HG02678 (cell line): Measurements from ENCODE around the gene ALG1.
"Not testable (repeated sequence)": the region's sequence is repeated elsewhere in the genome, so short reads cannot be mapped to it uniquely, and the experiment has no call there.

ENCODE experiments used
- ATAC-seq: cut with Tn5 transposase; IDR thresholded peaks from one replicate; pipeline ENCODE4 v1.9.1; 2021; ENCODE audit warnings: mild to moderate bottlenecking, moderate library complexity; ENCODE audit not compliant: unreplicated experiment

Gene ALG1

GRCh38 chr16:5072334-5073278, 963 bp downstream of the ALG1 start:
- no peak for ATAC-seq

DNA sequence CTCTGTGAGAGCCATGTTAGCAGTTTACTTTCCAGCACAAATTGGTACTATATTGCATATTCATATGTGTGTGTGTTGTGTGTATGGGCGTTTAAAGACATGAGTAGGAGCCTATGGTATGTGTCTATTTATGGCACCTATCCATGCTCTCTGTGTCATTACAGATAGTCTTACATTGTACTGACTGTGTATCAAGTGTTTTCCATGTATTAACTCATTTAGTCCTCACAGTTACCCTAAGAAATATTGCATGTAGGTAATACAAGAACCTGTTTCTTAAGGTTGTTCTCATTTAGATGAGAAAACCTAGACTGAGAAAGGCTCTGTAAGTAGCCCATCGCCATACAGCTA, 1.6 kb downstream of the ALG1 start:
- no peak for ATAC-seq

DNA sequence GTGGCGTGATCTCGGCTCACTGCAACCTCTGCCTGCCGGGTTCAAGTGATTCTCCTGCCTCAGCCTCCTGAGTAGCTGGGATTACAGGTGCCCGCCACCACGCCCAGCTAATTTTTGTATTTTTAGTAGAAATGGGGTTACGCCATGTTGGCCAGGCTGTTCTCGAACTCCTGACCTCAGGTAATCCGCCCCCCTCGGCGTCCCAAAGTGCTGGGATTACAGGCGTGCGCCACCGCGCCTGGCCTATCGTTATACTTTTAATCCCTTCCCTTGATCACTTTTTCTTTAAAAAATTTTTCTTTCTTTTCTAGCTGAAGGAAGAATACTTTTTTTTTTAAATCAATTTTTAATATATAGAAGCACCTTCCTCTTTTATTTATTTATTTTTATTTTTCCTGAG, 2.1 kb downstream of the ALG1 start:
- ATAC-seq: not testable (repeated sequence)

DNA sequence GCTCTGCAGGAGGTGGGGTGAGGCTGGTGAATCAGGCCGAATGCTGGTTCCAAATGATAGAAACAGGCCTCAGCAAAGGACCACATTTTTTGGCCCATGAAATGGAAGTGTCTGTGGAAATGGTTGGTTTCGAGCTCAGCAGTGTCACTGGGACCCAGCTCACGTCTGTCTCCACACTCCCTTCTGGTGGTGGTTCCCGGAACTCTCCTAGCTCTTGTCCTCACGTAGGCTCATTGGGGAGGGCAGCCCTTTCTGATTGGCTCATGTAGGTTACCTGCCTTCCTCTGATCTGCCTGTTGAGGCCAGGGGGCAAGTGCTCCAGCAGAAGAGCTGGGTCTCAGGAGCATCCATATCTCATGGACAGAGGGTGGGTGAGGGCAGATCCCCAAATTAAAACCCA, 4.0 kb downstream of the ALG1 start:
- ATAC-seq: no peak

- ATAC-seq: no peak
Measured at GRCh38 chr16:5077304-5077703, 5.7 kb downstream of the ALG1 start.

DNA sequence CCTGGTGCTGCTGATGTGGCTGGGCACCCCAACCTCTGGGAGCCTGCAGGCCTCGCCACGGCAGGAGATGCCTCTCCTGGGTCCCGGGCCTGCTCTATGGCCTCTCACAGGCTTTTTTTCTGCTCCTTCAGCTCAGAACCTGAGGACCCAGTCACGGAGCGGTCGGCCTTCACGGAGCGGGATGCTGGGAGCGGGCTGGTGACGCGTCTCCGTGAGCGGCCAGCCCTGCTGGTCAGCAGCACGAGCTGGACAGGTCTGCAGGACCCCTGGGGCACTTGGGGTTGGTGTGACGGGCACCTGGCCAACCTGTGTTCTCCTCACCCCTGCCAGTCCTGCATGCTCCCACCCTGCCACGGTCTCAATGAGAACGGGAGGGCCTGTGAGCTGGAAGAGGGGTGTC, 7.0 kb downstream of the ALG1 start:
- ATAC-seq: no peak

- ATAC-seq: not testable (repeated sequence)
Measured at GRCh38 chr16:5080461-5080860, 8.8 kb downstream of the ALG1 start.

- not testable (repeated sequence) for ATAC-seq
Measured at GRCh38 chr16:5080996-5081395, 9.4 kb downstream of the ALG1 start.

DNA sequence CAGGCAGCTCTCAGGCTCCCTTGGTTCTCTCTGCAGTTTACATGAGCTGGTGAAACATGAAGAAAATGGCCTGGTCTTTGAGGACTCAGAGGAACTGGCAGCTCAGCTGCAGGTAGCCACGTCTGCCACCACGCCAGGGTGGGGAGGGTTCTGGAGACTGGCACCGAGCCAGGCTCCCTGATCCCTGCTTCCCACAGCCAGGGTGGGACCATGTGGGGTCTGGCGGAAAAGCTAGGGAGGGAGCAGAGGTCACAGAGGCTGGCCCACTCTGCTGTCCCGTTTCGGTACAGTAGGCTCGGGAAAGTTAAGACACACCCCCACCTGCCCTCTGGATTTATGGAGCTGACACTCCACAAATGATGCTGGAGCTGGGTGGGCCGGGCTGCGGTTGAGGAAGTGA, 12.0 kb downstream of the ALG1 start:
- not testable (repeated sequence) for ATAC-seq

DNA sequence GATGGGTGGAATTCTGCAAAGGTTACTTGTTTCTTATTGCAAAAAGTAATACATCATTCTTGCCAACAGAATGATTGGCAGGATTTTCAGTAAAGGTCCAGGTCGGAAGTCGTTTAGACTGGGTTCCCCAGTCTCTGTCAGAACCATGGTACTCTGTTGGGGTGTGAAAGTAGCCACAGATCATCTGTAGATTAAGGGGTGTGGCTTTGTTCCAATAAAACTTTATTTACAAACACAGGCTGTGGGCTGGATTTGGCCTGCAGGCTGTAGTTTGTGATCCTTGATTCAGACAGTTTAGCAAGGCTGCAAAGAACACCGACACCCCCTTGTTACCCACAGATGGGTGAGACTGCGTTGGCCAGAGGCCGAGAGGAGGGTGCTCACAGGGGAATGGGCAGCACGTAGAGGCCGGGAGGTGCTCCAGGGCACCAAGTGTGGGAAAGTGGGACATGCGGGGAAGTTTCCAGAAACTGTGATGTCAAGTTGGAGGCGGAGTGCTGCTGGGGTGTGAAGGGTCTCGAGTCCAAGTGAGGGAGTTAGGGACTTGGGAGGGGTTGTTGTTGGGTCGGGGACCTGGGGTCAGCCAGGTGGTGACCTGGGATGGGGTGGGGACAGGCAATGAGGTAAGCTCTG, 12.6 kb downstream of the ALG1 start:
- not testable (repeated sequence) for ATAC-seq

GRCh38 chr16:5084802-5085201, 13.2 kb downstream of the ALG1 start:
- ATAC-seq: not testable (repeated sequence)

GRCh38 chr16:5085716-5086115, 14.1 kb downstream of the ALG1 start:
- not testable (repeated sequence) for ATAC-seq

DNA sequence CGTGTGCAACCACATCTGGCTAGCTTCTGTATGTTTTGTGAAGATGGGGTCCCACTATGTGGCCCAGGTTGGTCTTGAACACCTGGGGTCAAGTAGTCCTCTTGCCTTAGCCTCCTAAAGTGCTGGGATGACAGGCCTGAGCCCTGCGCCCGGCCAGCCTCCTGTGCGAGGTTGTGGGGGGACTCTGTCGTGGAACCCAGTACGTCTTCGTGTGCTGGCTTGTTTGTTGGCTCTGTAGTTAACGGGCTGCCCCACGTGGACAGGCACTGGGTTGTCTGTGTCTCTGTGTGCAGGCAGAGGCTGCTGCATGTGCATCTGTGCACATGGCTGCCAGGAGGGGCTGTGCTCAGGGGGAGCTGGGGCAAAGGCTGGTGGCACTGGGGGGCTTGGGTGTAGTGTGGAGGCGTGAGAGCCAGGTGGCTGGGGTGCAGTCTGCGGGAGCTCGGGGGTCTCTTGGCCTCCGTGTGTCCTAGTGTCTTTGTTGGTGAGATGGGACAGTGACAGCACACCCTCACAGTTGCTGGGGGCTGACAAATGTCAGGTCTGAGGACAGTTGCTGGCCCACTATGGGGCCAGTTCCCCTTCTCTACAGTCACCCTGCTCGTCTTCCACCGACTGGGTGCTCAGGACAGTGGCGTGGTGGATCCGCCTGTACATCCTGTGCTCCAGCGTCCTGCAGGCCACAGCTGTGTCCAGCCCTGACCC, 16.6 kb downstream of the ALG1 start:
- not testable (repeated sequence) for ATAC-seq

GRCh38 chr16:5088936-5089335, 17.3 kb downstream of the ALG1 start:
- ATAC-seq: not testable (repeated sequence)

DNA sequence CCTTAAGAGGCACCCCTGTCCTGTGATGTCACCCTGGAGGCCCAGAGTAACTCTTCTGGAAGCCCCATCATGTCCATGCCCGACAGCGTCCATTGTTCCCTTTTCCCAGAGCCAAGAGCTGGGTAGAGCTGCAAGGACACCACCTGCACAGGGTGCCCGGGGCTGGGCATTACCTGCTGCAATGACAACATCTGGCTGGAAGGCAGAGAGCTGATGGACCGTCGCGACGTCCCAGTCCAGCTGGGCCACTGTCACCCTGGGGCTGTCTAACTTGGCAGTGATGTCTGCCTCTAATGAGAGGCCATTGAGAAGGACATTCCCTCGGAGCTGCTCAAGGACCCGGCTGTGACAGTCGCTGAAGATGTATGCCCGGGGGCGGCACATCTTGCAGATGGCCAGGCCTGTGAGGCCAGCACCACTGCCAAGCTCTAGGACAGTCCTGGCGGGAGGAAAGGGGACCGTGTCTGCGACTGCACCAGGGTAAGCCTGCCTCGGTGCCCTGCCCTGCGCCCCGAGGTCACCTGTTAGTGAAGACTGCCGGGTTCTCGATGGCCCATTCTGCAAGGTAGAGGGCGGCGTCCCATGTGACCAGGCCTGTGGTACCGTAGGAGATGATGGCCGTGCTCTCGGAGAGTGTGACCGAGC, 18.4 kb downstream of the ALG1 start:
- not testable (repeated sequence) for ATAC-seq

- not testable (repeated sequence) for ATAC-seq
Measured at GRCh38 chr16:5090592-5090991, 18.9 kb downstream of the ALG1 start.

GRCh38 chr16:5093081-5093480, 21.4 kb downstream of the ALG1 start:
- not testable (repeated sequence) for ATAC-seq

DNA sequence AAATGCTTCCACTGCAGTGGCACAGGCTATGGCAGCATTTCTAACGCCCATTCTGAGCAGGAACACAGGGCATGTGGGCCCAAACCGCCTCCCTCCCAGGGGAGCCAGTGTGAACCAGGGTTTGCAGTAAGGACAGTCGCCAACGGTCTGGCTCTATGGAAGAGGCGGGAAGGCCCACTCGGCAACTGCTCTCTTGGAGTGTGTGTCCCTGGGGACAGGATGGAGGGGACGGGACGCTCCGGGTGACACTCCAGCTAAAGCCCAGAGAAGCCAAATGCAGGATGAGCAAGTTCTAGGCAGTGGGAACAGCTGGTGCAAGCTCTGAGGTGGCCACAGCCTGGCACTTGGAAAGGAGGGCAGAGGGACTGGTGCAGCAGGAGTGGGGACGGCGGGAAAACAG, 22.1 kb downstream of the ALG1 start:
- not testable (repeated sequence) for ATAC-seq

GRCh38 chr16:5095145-5095830, 23.6 kb downstream of the ALG1 start:
- not testable (repeated sequence) for ATAC-seq

GRCh38 chr16:5096437-5097060, 24.9 kb downstream of the ALG1 start:
- ATAC-seq: not testable (repeated sequence)
